H54 (cell line): ENCODE measurements around the gene C14orf119.

Experiments used
- DNase-seq: peaks from one replicate; pipeline ENCODE4 v3.0.0; 2011; ENCODE audit warnings: low spot score, mixed read lengths; ENCODE audit not compliant: insufficient read length
- FAIRE-seq: peaks from 3 replicates; lab custom pipeline; 2011; peaks lifted over from hg19 to GRCh38; lab: Jason Lieb, UNC
- POLR2A ChIP-seq: IDR thresholded peaks from 2 replicates; pipeline ENCODE4 v1.6.1; 2011; ENCODE audit warnings: low read depth, mild to moderate bottlenecking, low read length

The C14orf119 gene

DNA sequence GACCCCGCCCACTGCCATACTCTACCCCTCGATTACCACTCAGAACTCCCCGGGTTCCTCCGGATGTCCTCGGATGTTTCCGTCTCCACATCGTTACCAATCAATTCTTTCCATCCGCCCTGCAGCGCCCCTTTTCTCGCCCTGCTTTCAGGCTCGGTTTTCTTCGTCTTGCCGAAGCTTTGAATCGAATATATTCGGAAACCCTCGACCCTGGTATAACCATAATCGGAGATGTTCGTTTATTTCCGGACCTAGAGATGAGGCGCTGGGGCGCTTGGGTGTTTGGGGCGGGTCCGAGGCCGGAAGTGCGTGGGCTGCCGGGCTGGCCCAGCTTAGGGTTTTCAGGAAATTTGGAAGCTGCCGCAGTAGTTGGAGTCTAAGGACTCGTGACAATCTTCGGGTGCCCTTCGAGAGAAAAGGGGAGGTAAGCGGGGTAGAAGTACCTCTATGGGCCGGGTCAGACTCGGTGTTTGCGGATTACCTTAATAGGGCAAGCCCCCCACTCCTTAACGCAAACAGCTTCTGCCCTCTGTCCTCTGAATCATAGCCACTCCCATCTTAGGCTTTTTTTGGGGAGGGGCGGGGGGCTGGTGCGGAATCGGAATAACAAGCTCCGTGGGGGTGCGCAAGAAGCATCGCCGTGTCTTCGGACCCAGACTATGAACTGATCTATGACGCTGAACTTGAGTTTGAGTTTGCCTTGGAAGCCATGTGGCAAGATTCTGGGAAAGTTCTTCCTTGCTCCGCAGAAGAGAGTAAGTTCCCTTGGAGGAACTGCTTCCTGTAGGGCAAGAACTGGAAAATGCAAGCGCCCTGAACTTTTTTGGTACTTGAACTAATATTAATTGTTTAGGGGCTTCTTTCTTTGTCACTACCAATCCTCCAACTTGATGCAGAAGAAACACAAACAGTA lies at the start of gene C14orf119:
C14orf119 (plus strand) TSS at position 310 of the 913 bp plus-strand sequence. CDS start 2,154 bp downstream, outside the sequence.
- FAIRE-seq, result peak; percentile 91

GRCh38 chr14:23047034-23047634 lies 48.2 kb upstream of the C14orf119 start:
- FAIRE-seq (no peak), DNase-seq (peak; percentile 71)
- no peak for TF ChIP-seq POLR2A

More for the DNA sequence above, at the start of gene C14orf119:
- peak; percentile 72 for DNase-seq
- peak; percentile 56; the same call in 1 of the 2 replicates for TF ChIP-seq POLR2A

GRCh38 chr14:23047751-23048693 lies 47.3 kb upstream of the C14orf119 start:
- TF ChIP-seq POLR2A, result no peak
- FAIRE-seq (no peak), DNase-seq (no peak)

DNA sequence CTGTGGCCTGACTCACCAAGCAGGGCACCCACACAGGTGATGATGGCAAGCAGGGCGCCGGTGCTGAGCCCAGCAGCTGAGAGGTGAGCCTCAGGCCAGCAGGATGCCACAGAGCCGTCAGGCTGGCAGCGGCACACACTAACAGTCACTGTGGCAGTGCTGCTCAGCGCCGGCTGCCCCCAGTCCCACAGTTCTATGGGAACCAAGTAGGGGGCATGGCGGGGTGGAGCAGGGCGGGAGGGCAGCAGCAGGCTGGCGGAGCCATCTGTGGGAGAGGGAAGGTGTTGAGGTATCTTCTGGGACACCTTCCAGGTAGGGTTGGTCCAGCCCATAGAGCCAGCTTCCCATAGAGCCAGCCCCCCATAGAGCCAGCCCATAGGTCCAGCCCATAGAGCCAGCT lies 46.3 kb upstream of the C14orf119 start:
- DNase-seq (no peak), FAIRE-seq (no peak)
- TF ChIP-seq POLR2A, result no peak

DNA sequence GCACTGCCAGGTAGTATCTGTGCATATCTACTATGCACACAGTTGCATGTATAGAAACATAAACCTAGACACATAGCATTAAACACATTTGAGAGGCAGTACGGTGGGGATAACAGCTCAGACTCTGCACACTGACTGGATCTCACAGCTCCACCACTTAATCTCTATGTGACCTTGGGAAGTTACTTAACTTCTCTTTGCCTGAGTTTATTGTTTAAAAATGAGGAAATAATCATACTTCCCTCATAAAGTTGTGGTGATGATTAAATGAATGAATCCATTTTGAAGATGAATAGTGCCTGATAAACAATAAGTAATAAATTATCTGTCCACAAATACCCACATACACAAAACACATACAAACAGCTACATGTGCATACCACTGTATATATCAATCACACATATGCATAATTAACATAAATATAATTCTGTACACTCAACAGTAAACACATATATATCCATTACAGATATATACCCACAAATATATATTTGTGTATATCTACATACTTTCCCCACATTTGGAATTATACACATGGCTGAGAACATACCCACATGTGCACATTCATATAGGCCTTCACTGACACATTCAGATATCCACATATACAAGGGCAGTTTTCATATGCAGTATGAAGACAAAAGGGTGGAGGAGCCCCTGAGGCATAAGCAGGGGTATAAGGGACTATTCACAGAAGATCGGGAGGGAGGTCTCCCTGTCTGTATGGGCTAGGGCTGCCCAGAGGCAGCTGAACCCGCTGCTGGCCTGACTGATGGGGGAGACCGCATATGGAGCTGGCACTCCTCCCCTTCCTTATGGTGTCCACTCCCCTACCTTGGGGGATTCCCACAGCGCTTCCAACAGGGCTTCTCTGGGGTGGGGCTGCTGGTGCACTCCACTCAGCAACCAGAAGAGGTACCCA lies 43.9 kb upstream of the C14orf119 start:
- DNase-seq, result no peak
- FAIRE-seq, result no peak
- no peak for TF ChIP-seq POLR2A

DNA sequence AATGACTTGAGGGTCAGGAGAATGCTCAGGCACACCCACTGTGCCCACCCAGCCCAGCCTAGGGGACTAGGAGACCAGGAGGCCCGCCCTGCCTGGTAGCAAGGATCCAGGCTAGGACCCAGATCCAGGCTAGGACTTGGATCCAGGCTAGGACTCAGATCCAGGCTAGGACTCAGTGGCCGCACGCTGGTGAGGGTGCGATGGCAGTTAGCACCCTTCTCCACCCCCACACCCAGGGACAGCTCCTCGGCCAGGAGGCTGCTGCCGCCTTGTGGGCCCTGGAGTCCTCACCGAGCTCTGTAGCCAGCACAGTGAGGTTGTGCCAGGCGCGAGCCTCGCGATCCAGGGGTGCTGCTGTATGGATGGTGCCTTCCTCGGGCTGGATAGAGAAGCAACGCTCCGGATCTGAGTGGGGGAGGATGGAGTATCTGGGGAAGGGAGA lies 43.1 kb upstream of the C14orf119 start:
- FAIRE-seq (no peak), DNase-seq (no peak)
- no peak for TF ChIP-seq POLR2A

DNA sequence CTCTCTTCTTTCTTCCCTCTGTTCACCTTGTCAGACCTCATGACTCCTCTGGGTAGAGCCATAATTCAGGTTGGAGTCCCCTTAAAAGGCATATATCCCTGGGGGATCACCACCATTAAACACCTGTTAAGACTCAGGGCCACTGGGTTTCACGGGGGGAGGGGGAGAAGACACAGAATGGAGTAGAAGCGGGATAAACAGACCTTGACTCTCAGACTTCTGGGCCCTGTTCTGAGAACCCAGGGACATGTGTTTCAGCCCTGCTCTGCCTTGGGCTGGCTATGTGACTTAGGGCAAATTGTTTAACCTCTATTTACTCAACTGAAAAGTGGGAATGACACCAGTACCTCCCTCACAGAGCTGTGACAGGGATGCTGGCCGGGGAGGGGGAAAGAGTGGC lies 42.6 kb upstream of the C14orf119 start:
- DNase-seq (no peak), FAIRE-seq (no peak)
- TF ChIP-seq POLR2A, result no peak

GRCh38 chr14:23053426-23053825 lies 41.9 kb upstream of the C14orf119 start:
- DNase-seq (no peak), FAIRE-seq (no peak)
- TF ChIP-seq POLR2A, result no peak

DNA sequence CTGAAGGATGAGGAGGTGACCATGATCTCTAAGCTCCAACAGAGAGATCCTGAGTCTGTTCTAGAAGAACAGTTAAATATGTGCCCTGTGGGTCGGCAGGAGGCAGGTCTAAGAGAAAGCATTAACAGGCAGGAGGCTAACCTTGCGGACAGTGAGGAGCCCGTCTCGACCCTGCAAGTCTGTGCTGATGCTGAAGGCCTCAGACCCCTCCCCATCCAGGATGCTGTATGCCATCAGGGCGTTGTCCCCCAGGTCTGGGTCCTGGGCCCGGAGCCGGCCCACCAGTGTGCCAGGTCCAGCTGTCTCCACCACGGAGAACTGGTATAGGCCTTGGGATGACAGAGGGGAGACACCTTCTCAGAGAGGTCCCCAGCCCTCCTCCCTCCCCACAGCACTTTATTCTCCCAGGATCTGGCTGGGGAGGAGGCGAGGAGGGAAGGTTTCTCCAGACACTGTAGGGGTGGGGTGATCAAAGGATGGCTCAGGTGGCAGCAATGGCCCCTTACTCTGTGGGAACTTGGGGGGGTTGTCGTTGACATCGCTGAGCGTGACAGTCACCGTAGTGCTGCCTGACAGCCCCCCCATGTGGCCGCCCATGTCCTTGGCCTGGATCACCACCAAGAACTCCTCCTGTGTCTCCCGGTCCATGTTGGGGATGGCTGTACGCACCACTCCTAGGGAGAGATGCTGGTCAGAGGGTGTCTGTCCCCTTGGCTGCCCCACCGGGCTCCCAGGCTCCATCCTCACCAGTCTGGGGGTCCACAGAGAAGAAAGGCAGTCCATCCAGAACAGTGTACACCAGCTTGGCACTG lies 41.1 kb upstream of the C14orf119 start:
- no peak for FAIRE-seq
- no peak for DNase-seq
- TF ChIP-seq POLR2A, result no peak

- DNase-seq (no peak), FAIRE-seq (no peak)
- no peak for TF ChIP-seq POLR2A
Observed at GRCh38 chr14:23055147-23055550, 40.2 kb upstream of the C14orf119 start.

DNA sequence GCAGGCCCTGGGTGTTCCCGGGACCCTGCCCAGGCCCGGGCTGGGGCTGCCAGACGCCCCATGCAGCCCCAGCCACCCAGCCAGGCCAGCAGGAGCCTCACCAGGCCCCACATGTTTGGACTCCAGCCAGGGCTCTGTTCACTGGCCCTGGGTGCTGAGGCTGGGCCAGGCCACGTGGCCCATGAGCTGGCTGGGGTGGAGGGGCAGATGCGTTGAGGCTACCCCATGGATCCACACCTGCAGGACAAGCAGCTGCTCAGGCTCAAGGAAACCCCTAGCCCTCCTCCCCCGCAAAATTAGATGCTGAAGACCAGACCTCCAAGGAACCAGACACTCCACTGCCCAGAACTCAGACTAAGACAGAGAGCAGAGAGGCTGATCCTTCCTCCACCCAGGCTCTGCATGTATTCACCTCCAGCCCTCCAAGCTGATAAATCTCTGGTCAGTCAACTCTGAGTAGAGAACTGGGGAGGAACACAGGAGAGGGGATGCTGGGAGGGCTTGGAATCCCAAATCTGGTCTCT lies 39.6 kb upstream of the C14orf119 start:
- FAIRE-seq (no peak), DNase-seq (peak; percentile 40)
- TF ChIP-seq POLR2A, result no peak
